Upper lobe of left lung (tissue), 6 donors: ENCODE data around the gene AXIN2. TPM values are rescaled to one million over a fixed set of nuclear protein-coding genes. Genes with fewer than 3 reads are reported as not detected.

ENCODE experiments used
- ATAC-seq, 2 donors: fragments of 200-7000 bp; cut with Tn5 transposase; one replicate each; pipeline ENCODE4 v1.9.1; 2022; ENCODE audit warnings: mild to moderate bottlenecking in 2 of 2, moderate library complexity in 2 of 2; ENCODE audit not compliant: low FRiP score in 2 of 2
- DNase-seq, 2 donors: peaks; one replicate each; pipeline ENCODE4 v3.0.0-alpha.2; 2019 to 2020
- H3K27ac ChIP-seq, 4 donors: fragments of 200-600 bp; sonication (generic); one replicate each; pipeline ENCODE4 v1.5.1; 2016 to 2019
- H3K27me3 ChIP-seq, 4 donors: fragments of 200-600 bp; sonication (generic); one replicate each; pipeline ENCODE4 v1.5.1; 2017 to 2019
- H3K36me3 ChIP-seq, 4 donors: fragments of 200-600 bp; sonication (generic); one replicate each; pipeline ENCODE4 v1.5.1; 2016 to 2019
- H3K4me1 ChIP-seq, 4 donors: fragments of 200-600 bp; sonication (generic); one replicate each; pipeline ENCODE4 v1.5.1; 2018 to 2019
- H3K4me3 ChIP-seq, 4 donors: fragments of 200-600 bp; sonication (generic); one replicate each; pipeline ENCODE4 v1.5.1; 2017 to 2019; ENCODE audit warnings: mild to moderate bottlenecking in 2 of 4, moderate library complexity in 1 of 4
- H3K9me3 ChIP-seq, 4 donors: fragments of 200-600 bp; sonication (generic); one replicate each; pipeline ENCODE4 v1.5.1; 2018 to 2019
- CTCF ChIP-seq, 6 experiments: fragments of 450-650 bp in 4 of 6; fragments of 200-600 bp in 2 of 6; sonication (generic) in 2 of 6; IDR thresholded peaks; one replicate each; pipeline ENCODE4 v1.5.1; 2016 to 2019; ENCODE audit warnings: antibody characterized with exemption in 6 of 6
- EP300 ChIP-seq, 4 donors: sonication (generic); formaldehyde crosslinking; IDR thresholded peaks; one replicate each; pipeline ENCODE4 v1.5.1; 2017; ENCODE audit warnings: antibody characterized with exemption in 4 of 4, control low read depth in 2 of 4
- POLR2A ChIP-seq, 4 donors: fragments of 450-650 bp; IDR thresholded peaks; one replicate each; pipeline ENCODE4 v1.5.1; 2016 to 2017; ENCODE audit warnings: antibody characterized with exemption in 4 of 4, mild to moderate bottlenecking in 2 of 4
- POLR2AphosphoS5 ChIP-seq, 2 donors: sonication (generic); formaldehyde crosslinking; IDR thresholded peaks; one replicate each; pipeline ENCODE4 v1.5.1; 2017; ENCODE audit warnings: antibody characterized with exemption in 2 of 2
- WGBS, 2 donors: methylation state at CpG; one replicate each; pipeline ENCODE4 v1.1.5; 2017 to 2018; 5-methylcytosine and 5-hydroxymethylcytosine counted together
- total RNA-seq, 6 donors: library from RNA; depleted of rRNA in 4 of 6; stranded (reverse); fragments of >200 nt in 4 of 6; gene quantifications; one replicate each; pipeline versions ENCODE4 v1.1.0 to v1.2.1, GENCODE V29; 2016 to 2021
- donor health status: DM: no; HTN: no; CAD: no; lungs with moderate emphysema.
- donor health status: DM: no; HTN: yes; CAD: no; lungs with severe emphysema.

Gene AXIN2
- total RNA-seq, 6 donors from 2014 or later: 48.0 to 135 (median 68.9) TPM

GRCh38 chr17:65504141-65504540 is 57.3 kb downstream of the AXIN2 start:
- Histone ChIP-seq H3K4me1 (peaks cover 0 to 4% (median 0%) of the 10 kb centered on the region in 4 donors), H3K27me3 (no peaks in the 10 kb centered on the region), H3K36me3 (no peaks in the 10 kb centered on the region), H3K9me3 (no peaks in the 10 kb centered on the region), H3K4me3 (no peak overlapping the region), H3K27ac (no peak overlapping the region)
- WGBS, 2 donors: 82 to 85% methylated on average over 8 to 9 of the region's 9 CpGs
- no peak for DNase-seq
- TF ChIP-seq POLR2A (IDR thresholded peaks at IDR 0.05) (no peak), CTCF (IDR thresholded peaks at IDR 0.05) (no peak), EP300 (IDR thresholded peaks at IDR 0.05) (no peak), POLR2AphosphoS5 (IDR thresholded peaks at IDR 0.05) (no peak)
- no peak for ATAC-seq

GRCh38 chr17:65503557-65503956 is 57.9 kb downstream of the AXIN2 start:
- Histone ChIP-seq H3K9me3 (no peaks in the 10 kb centered on the region), H3K36me3 (no peaks in the 10 kb centered on the region), H3K4me3 (no peak overlapping the region), H3K27me3 (no peaks in the 10 kb centered on the region), H3K27ac (no peak overlapping the region), H3K4me1 (peaks cover 0 to 4% (median 0%) of the 10 kb centered on the region in 4 donors)
- 93 to 96% methylated on average over 9 of the region's 9 CpGs for WGBS, 2 donors
- DNase-seq: peak in 1 of 2 donors; percentile 44
- TF ChIP-seq EP300 (IDR thresholded peaks at IDR 0.05) (no peak), POLR2AphosphoS5 (IDR thresholded peaks at IDR 0.05) (no peak), POLR2A (IDR thresholded peaks at IDR 0.05) (no peak), CTCF (IDR thresholded peaks at IDR 0.05) (no peak)
- no peak for ATAC-seq

GRCh38 chr17:65498816-65499215 is 62.6 kb downstream of the AXIN2 start:
- H3K36me3 ChIP-seq: no peaks in the 10 kb centered on the region
- H3K27me3 ChIP-seq: no peaks in the 10 kb centered on the region
- H3K4me1 ChIP-seq: peaks cover 0 to 4% (median 0%) of the 10 kb centered on the region in 4 donors
- H3K4me3 ChIP-seq: no peak overlapping the region
- no peak for TF ChIP-seq EP300 (IDR thresholded peaks at IDR 0.05)
- no peak for TF ChIP-seq POLR2AphosphoS5 (IDR thresholded peaks at IDR 0.05)
- TF ChIP-seq POLR2A (IDR thresholded peaks at IDR 0.05): no peak
- no peak for TF ChIP-seq CTCF (IDR thresholded peaks at IDR 0.05)
- H3K27ac ChIP-seq: no peak overlapping the region
- 85 to 86% methylated on average over 2 to 4 of the region's 4 CpGs for WGBS, 2 donors
- DNase-seq (no peak), ATAC-seq (no peak)
- H3K9me3 ChIP-seq: no peaks in the 10 kb centered on the region

GRCh38 chr17:65496801-65497200 is 64.6 kb downstream of the AXIN2 start:
- Histone ChIP-seq H3K4me1 (no peaks in the 10 kb centered on the region), H3K4me3 (no peak overlapping the region), H3K27ac (no peak overlapping the region), H3K27me3 (no peaks in the 10 kb centered on the region), H3K36me3 (no peaks in the 10 kb centered on the region), H3K9me3 (no peaks in the 10 kb centered on the region)
- WGBS, 2 donors: 95 to 96% methylated on average over 9 of the region's 9 CpGs
- DNase-seq (no peak), ATAC-seq (no peak)
- TF ChIP-seq EP300 (IDR thresholded peaks at IDR 0.05): no peak
- no peak for TF ChIP-seq CTCF (IDR thresholded peaks at IDR 0.05)
- TF ChIP-seq POLR2AphosphoS5 (IDR thresholded peaks at IDR 0.05): no peak
- TF ChIP-seq POLR2A (IDR thresholded peaks at IDR 0.05): no peak
